Measurements from ENCODE around the gene POLK. TPM values are rescaled to one million over a fixed set of nuclear protein-coding genes. Genes with fewer than 3 reads are reported as not detected.

Gene POLK
- total and polyA plus RNA-seq, 2 of the 4 experiments (the other 2 are of a cell fraction): 10.4 to 24.4 TPM

GRCh38 chr5:75550597-75550996, 38.9 kb downstream of the POLK start:
- H2BK5ac ChIP-seq (ENCODE audit: low read depth, low read length, poor library complexity, severe bottlenecking): no peak overlapping the region
- no peak overlapping the region for H3K14ac ChIP-seq (replicated peaks; ENCODE audit: low read depth, low read length)
- no peak overlapping the region for H2BK15ac ChIP-seq (ENCODE audit: low read depth, low read length)
- no peak overlapping the region for H3K18ac ChIP-seq (ENCODE audit: low read depth, low read length)
- H3K27me3 ChIP-seq (ENCODE audit: control insufficient read depth, insufficient read depth, low read length): no peaks in the 10 kb centered on the region
- no peak overlapping the region for H3K4ac ChIP-seq (ENCODE audit: low read depth, low read length)
- H3K79me1 ChIP-seq (ENCODE audit: low read depth in 1 of 2, low read length in 2 of 2): peaks cover 18 to 21% of the 10 kb centered on the region in 2 experiments
- H4K8ac ChIP-seq (ENCODE audit: low read depth in 2 of 2, low read length in 2 of 2): no peak overlapping the region
- dilution Hi-C loops (cut with HindIII; ENCODE audit: low sequenced_read_pairs, unreplicated experiment) (no loop called here), intact Hi-C loops (cut with micrococcal nuclease) (no loop called here), in situ Hi-C loops (cut with MboI; ENCODE audit: low sequenced_read_pairs) (no loop called here)
- ChIA-PET POLR2A (ENCODE audit: unreplicated experiment) (no interaction called here), CTCF (no interaction called here)
- H3K4me2 ChIP-seq (ENCODE audit: low read depth, low read length): no peak overlapping the region
- no peak overlapping the region for H4K91ac ChIP-seq (ENCODE audit: insufficient read depth, low read depth, low read length)
- H3K23ac ChIP-seq (ENCODE audit: low read depth, low read length): no peak overlapping the region
- no peak overlapping the region for H3K9ac ChIP-seq (ENCODE audit: low read depth, low read length)
- no CpG with 5 or more reads among the region's 1 CpG for WGBS, 2 experiments (ENCODE audit: extremely low coverage in 2 of 2, insufficient read length in 1 of 2)
- no peaks in the 10 kb centered on the region for H3K9me3 ChIP-seq (ENCODE audit: control insufficient read depth, insufficient read depth, low read length)
- H4K20me1 ChIP-seq (ENCODE audit: insufficient read depth, low read length): no peaks in the 10 kb centered on the region; the same call in 1 of the 2 replicates
- H3K9me1 ChIP-seq (ENCODE audit: insufficient read depth, low read length): no peaks in the 10 kb centered on the region; the same call in 1 of the 2 replicates
- H4K5ac ChIP-seq (ENCODE audit: low read depth, low read length): no peak overlapping the region
- no peak overlapping the region for H2AK9ac ChIP-seq (replicated peaks; ENCODE audit: low read depth, low read length, poor library complexity)
- H2AK5ac ChIP-seq (ENCODE audit: low read depth, low read length): no peak overlapping the region
- no peak overlapping the region for H3K56ac ChIP-seq (ENCODE audit: extremely low read depth, insufficient read depth, low read length)
- TF ChIP-seq MAFK (IDR thresholded peaks at IDR 0.05; ENCODE audit: low read depth, low read length) (no peak), CEBPB (IDR thresholded peaks at IDR 0.05; ENCODE audit: low read depth, low read length) (no peak), RAD21 (IDR thresholded peaks at IDR 0.05; ENCODE audit: low read length) (no peak), FOS (IDR thresholded peaks at IDR 0.05; ENCODE audit: low read depth, low read length) (no peak), POLR2A (IDR thresholded peaks at IDR 0.05; ENCODE audit: low read depth, low read length) (no peak), RCOR1 (IDR thresholded peaks at IDR 0.05; ENCODE audit: insufficient replicate concordance, low read length) (no peak), ELK1 (IDR thresholded peaks at IDR 0.05; ENCODE audit: borderline replicate concordance, low read depth, low read length) (no peak), CHD1 (IDR thresholded peaks at IDR 0.05; ENCODE audit: low read depth, low read length) (no peak), MXI1 (IDR thresholded peaks at IDR 0.05; ENCODE audit: borderline replicate concordance, low read depth, low read length) (no peak), SMC3 (IDR thresholded peaks at IDR 0.05; ENCODE audit: low read depth, low read length) (no peak), MAZ (IDR thresholded peaks at IDR 0.05; ENCODE audit: borderline replicate concordance, low read depth, low read length) (no peak)
- H3K36me3 ChIP-seq (ENCODE audit: control insufficient read depth, insufficient read depth, low read length): peaks cover 9% of the 10 kb centered on the region
- H3K27ac ChIP-seq (ENCODE audit: insufficient read depth, low read length): no peak overlapping the region
- BruUV-seq (replicated peaks): no TSS peak
- H2BK120ac ChIP-seq (ENCODE audit: low read depth, low read length): no peak overlapping the region
- H2AFZ ChIP-seq (replicated peaks; ENCODE audit: low read length, poor library complexity): no peak overlapping the region
- ATAC-seq (ENCODE audit: low read depth) (no peak), DNase-seq (no peak)
- H3K4me1 ChIP-seq (ENCODE audit: control insufficient read depth, insufficient read depth, low read length): no peaks in the 10 kb centered on the region
- H3K4me3 ChIP-seq (ENCODE audit: insufficient read depth, low read depth, low read length): no peak overlapping the region
- no peak overlapping the region for H2BK20ac ChIP-seq (ENCODE audit: low read depth, low read length)
